ENCODE data around the gene SUDS3.

DNA sequence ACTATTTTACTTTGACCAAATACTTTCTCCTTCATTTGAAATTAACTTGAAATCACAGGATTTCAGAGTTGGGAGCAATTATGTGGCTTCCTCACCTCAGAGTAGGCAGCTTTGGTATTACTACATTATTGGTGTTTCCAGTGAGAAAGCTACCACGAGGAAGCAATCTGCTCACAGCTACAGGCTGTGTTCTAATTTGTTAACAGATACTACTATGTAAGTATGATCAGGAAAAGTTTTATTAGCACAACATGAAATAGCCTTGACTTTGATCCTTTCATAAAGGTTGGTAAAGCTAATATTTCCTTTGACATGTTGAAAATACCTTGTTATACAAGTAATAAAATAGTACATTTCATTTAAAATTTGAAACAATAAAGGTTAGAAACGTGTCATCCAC is 34.3 kb upstream of the SUDS3 start:
- TF ChIP-seq, protein P1, sequence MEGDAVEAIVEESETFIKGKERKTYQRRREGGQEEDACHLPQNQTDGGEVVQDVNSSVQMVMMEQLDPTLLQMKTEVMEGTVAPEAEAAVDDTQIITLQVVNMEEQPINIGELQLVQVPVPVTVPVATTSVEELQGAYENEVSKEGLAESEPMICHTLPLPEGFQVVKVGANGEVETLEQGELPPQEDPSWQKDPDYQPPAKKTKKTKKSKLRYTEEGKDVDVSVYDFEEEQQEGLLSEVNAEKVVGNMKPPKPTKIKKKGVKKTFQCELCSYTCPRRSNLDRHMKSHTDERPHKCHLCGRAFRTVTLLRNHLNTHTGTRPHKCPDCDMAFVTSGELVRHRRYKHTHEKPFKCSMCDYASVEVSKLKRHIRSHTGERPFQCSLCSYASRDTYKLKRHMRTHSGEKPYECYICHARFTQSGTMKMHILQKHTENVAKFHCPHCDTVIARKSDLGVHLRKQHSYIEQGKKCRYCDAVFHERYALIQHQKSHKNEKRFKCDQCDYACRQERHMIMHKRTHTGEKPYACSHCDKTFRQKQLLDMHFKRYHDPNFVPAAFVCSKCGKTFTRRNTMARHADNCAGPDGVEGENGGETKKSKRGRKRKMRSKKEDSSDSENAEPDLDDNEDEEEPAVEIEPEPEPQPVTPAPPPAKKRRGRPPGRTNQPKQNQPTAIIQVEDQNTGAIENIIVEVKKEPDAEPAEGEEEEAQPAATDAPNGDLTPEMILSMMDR (IDR thresholded peaks at IDR 0.05) = no peak
- no peak for TF ChIP-seq EZH2 (IDR thresholded peaks at IDR 0.05; ENCODE audit: borderline replicate concordance, insufficient read depth, low read depth, low read length, poor library complexity, severe bottlenecking)
